ENCODE measurements around the gene PRMT5.
"Not testable (repeated sequence)": the region's sequence is repeated elsewhere in the genome, so short reads cannot be mapped to it uniquely, and the experiment has no call there.

PRMT5 gene

DNA sequence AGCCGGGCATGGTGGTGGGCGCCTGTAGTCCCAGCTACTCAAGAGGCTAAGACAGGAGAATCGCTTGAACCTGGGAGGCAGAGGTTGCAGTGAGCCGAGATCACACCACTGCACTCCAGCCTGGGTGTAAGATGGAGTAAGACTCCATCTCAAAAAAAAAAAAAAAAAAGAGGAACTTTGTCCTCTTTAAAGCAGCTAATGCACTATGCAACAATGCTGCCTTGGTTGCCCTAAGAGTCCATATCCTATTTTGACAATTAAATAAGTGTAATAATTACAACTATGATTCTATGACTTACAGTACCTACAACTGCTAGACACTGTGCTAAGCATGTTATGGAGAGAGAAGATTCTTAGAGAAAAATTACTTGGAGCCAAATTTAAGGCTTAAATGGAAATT, 14.3 kb downstream of the PRMT5 start:
- H3K9ac ChIP-seq (ENCODE audit: low read depth, low read length); H3K27ac ChIP-seq (ENCODE audit: low read depth, low read length); H3K4me1 ChIP-seq (ENCODE audit: control insufficient read depth, insufficient read depth, low read length); H3K27me3 ChIP-seq (ENCODE audit: control insufficient read depth, insufficient read depth, low read length); H3K9me3 ChIP-seq (ENCODE audit: control insufficient read depth, insufficient read depth, low read length); H3K4me3 ChIP-seq (ENCODE audit: low read depth, low read length): not testable (repeated sequence)
- H3K36me3 ChIP-seq (ENCODE audit: control insufficient read depth, insufficient read depth, low read length) = peaks cover 23% of the 10 kb centered on the region

DNA sequence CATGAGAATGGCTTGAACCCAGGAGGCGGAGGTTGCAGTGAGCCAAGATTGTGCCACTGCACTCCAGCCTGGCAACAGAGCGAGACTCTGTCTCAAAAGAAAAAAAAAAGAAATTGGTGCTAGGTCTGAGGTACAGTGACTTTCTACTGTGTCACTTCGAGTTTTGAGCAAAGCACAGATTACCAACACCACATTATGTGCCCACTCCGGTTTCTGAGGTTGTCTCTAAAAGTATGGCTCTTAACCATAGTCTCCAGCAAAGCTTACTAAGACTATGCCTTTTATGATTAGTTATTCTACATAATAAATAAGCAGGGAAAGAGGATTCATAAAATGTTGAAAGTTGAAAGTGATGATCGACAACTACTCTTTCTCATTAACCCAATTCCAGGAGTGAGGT, 18.3 kb downstream of the PRMT5 start:
- Histone ChIP-seq H3K9ac (ENCODE audit: low read depth, low read length) (no peak overlapping the region), H3K4me3 (ENCODE audit: low read depth, low read length) (no peak overlapping the region), H3K36me3 (ENCODE audit: control insufficient read depth, insufficient read depth, low read length) (peaks cover 47% of the 10 kb centered on the region), H3K27me3 (ENCODE audit: control insufficient read depth, insufficient read depth, low read length) (no peaks in the 10 kb centered on the region), H3K4me1 (ENCODE audit: control insufficient read depth, insufficient read depth, low read length) (no peaks in the 10 kb centered on the region), H3K9me3 (ENCODE audit: control insufficient read depth, insufficient read depth, low read length) (no peaks in the 10 kb centered on the region), H3K27ac (ENCODE audit: low read depth, low read length) (no peak overlapping the region)

DNA sequence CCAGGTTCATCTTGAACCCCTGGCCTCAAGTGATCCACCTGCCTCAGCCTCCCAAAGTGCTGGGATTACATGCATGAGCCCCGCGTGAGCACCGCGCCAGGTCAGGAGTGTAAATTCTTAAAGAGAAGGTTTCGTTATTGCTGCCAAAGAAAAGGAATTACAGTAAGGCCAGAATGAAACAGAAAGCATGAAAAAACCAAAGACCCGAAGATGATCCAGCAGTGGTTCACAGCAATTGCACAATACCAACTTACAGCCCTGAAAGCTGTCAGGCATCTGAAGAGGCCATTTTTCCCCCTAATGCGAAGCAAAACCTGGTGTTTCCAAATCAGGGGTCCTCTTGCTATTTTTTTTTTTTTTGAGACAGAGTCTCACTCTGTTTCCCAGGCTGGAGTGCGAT, 20.6 kb downstream of the PRMT5 start:
- Histone ChIP-seq H3K9ac (ENCODE audit: low read depth, low read length) (no peak overlapping the region), H3K4me1 (ENCODE audit: control insufficient read depth, insufficient read depth, low read length) (no peaks in the 10 kb centered on the region), H3K9me3 (ENCODE audit: control insufficient read depth, insufficient read depth, low read length) (no peaks in the 10 kb centered on the region), H3K36me3 (ENCODE audit: control insufficient read depth, insufficient read depth, low read length) (peaks cover 68% of the 10 kb centered on the region), H3K27me3 (ENCODE audit: control insufficient read depth, insufficient read depth, low read length) (no peaks in the 10 kb centered on the region), H3K27ac (ENCODE audit: low read depth, low read length) (no peak overlapping the region), H3K4me3 (ENCODE audit: low read depth, low read length) (no peak overlapping the region)

DNA sequence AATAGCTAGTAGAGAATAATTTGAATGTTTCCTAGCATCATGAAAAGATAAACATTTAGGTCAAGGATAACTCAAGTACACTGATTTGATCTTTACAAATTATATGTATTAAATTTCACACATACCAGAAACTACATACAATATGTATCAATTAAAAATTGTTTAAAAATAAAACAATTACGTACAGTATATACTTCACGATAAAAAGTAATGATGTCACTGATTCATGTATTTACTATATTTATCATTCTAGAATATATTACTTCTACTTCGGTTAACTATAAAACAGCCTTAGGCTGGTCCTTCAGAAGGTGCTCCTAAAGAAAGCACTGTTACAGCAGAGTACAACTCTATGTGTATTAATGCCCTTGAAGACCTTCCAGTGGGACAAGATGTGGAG, 21.7 kb downstream of the PRMT5 start:
- no peaks in the 10 kb centered on the region for H3K4me1 ChIP-seq (ENCODE audit: control insufficient read depth, insufficient read depth, low read length)
- H3K9ac ChIP-seq (ENCODE audit: low read depth, low read length) = no peak overlapping the region
- H3K27ac ChIP-seq (ENCODE audit: low read depth, low read length) = no peak overlapping the region
- H3K36me3 ChIP-seq (ENCODE audit: control insufficient read depth, insufficient read depth, low read length) = peaks cover 80% of the 10 kb centered on the region
- no peaks in the 10 kb centered on the region for H3K27me3 ChIP-seq (ENCODE audit: control insufficient read depth, insufficient read depth, low read length)
- no peaks in the 10 kb centered on the region for H3K9me3 ChIP-seq (ENCODE audit: control insufficient read depth, insufficient read depth, low read length)
- H3K4me3 ChIP-seq (ENCODE audit: low read depth, low read length) = no peak overlapping the region

DNA sequence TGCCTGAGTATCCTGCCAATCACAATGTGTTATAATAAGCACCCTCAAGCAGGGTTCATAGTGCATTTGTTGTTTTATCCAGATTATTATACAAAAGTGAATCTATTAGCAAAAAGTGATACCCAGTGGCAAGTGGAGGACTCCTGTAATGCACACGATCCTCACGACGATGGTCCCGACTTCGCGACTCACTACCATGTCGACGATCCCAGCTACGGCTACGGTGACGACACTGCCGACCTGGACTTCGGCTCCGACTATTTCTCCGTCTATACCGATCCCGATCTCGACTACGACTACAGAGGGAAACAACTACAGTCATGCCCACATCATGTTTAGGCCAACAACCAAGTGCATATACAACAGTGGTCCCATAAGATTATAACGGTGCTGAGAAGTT, 23.1 kb downstream of the PRMT5 start:
- H3K27ac ChIP-seq (ENCODE audit: low read depth, low read length) = no peak overlapping the region
- H3K36me3 ChIP-seq (ENCODE audit: control insufficient read depth, insufficient read depth, low read length) = peaks cover 90% of the 10 kb centered on the region
- H3K27me3 ChIP-seq (ENCODE audit: control insufficient read depth, insufficient read depth, low read length) = no peaks in the 10 kb centered on the region
- no peak overlapping the region for H3K9ac ChIP-seq (ENCODE audit: low read depth, low read length)
- H3K4me3 ChIP-seq (ENCODE audit: low read depth, low read length) = no peak overlapping the region
- no peaks in the 10 kb centered on the region for H3K4me1 ChIP-seq (ENCODE audit: control insufficient read depth, insufficient read depth, low read length)
- no peaks in the 10 kb centered on the region for H3K9me3 ChIP-seq (ENCODE audit: control insufficient read depth, insufficient read depth, low read length)

DNA sequence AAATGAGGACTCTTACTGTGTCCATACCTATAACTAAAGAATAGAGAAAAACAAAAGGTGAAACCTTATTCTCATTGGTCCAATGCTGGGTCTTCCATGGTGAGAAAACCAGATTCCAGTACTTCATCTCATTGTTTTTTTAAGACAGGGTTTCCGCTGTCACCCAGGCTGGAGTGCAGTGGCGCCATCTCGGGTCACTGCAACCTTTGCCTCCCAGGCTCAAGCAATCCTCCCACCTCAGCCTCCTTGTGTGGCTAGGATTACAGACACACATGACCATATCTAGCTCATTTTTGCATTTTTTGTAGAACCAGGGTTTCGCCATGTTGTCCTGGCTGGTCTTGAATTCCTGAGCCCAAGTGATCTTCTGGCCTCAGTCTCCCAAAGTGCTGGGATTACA, 23.5 kb downstream of the PRMT5 start:
- Histone ChIP-seq H3K4me1 (ENCODE audit: control insufficient read depth, insufficient read depth, low read length) (no peaks in the 10 kb centered on the region), H3K9me3 (ENCODE audit: control insufficient read depth, insufficient read depth, low read length) (no peaks in the 10 kb centered on the region), H3K27me3 (ENCODE audit: control insufficient read depth, insufficient read depth, low read length) (no peaks in the 10 kb centered on the region), H3K4me3 (ENCODE audit: low read depth, low read length) (no peak overlapping the region), H3K9ac (ENCODE audit: low read depth, low read length) (no peak overlapping the region), H3K27ac (ENCODE audit: low read depth, low read length) (no peak overlapping the region), H3K36me3 (ENCODE audit: control insufficient read depth, insufficient read depth, low read length) (peaks cover 91% of the 10 kb centered on the region)

DNA sequence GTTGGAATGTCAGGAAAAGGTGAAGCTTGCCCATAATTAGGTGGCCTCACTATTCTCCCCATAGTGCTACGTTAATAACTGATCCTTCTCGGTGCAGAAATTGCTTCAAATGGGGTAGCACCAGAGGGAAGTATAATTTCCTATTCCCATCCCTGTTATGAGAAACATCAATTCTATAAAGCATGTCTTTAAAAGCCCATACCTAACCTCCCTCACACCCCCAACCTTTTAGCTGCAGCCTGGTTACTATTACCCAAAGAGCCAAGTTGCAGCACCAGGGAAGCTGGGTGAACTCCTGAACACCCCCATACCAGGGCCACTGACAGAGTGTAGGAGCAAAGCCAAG, 25.5 kb downstream of the PRMT5 start:
- Histone ChIP-seq H3K27ac (ENCODE audit: low read depth, low read length) (no peak overlapping the region), H3K36me3 (ENCODE audit: control insufficient read depth, insufficient read depth, low read length) (peaks cover 84% of the 10 kb centered on the region), H3K9ac (ENCODE audit: low read depth, low read length) (no peak overlapping the region), H3K27me3 (ENCODE audit: control insufficient read depth, insufficient read depth, low read length) (peaks cover 4% of the 10 kb centered on the region), H3K4me3 (ENCODE audit: low read depth, low read length) (no peak overlapping the region), H3K4me1 (ENCODE audit: control insufficient read depth, insufficient read depth, low read length) (peaks cover 10% of the 10 kb centered on the region), H3K9me3 (ENCODE audit: control insufficient read depth, insufficient read depth, low read length) (no peaks in the 10 kb centered on the region)

DNA sequence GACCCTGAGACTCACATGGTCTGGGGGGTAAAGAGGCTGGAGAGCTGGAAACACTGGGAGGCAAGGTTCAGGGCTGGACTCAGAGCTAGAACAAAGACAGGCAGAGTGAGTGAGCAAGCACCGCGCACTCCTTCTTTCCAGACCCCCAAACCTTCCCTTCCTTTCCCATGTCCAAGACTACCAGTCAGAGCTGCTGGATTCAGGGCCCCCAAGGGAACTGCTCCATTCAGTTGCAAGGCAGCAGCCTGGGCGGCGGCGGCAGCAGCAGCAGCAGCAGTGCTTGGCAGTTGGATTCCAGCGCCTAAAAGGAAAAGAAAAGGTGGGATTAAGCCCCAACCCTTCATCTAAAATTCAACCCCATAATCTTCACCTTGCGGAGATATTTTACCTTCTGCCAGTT, 27.4 kb downstream of the PRMT5 start:
- no peak overlapping the region for H3K27ac ChIP-seq (ENCODE audit: low read depth, low read length)
- H3K36me3 ChIP-seq (ENCODE audit: control insufficient read depth, insufficient read depth, low read length) = peaks cover 65% of the 10 kb centered on the region
- no peak overlapping the region for H3K9ac ChIP-seq (ENCODE audit: low read depth, low read length)
- H3K4me1 ChIP-seq (ENCODE audit: control insufficient read depth, insufficient read depth, low read length) = peaks cover 10% of the 10 kb centered on the region
- peaks cover 23% of the 10 kb centered on the region for H3K27me3 ChIP-seq (ENCODE audit: control insufficient read depth, insufficient read depth, low read length)
- H3K9me3 ChIP-seq (ENCODE audit: control insufficient read depth, insufficient read depth, low read length) = no peaks in the 10 kb centered on the region
- H3K4me3 ChIP-seq (ENCODE audit: low read depth, low read length) = no peak overlapping the region

DNA sequence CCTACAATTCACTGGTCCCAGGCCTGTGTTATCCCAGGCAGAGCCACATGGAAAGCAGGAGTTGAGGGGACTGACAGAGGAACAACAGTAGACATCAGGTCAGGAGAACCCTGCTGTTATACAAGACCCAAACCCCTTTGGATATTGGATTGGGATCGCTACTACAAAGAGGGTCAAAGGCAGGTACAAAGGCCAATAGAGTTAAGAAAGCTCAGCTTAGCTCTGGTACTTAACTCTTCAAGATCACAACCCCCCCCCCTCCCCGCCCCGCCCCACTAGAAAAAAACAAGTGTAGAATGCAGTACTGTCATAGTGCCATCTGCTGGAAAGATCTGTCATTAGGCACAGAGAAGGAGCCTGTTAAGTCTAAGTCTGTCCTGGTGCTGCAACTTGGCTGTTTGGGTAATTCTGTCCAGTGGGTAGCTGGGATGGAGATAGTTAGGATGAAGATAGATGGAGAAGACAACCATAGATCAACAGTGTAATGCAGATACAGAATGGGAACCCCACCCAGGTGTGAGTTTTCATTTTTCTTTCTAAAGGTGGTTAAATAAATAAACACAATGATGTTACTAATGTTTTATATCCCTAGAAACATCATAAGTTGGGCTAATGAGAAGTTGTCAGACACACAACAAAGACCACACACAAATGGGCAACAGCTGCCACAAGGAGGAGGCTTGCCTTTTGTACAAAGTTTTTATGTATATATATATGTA, 28.9 kb downstream of the PRMT5 start:
- Histone ChIP-seq H3K4me1 (ENCODE audit: control insufficient read depth, insufficient read depth, low read length) (peaks cover 10% of the 10 kb centered on the region), H3K27me3 (ENCODE audit: control insufficient read depth, insufficient read depth, low read length) (peaks cover 39% of the 10 kb centered on the region), H3K9me3 (ENCODE audit: control insufficient read depth, insufficient read depth, low read length) (no peaks in the 10 kb centered on the region), H3K9ac (ENCODE audit: low read depth, low read length) (no peak overlapping the region), H3K4me3 (ENCODE audit: low read depth, low read length) (no peak overlapping the region), H3K36me3 (ENCODE audit: control insufficient read depth, insufficient read depth, low read length) (peaks cover 50% of the 10 kb centered on the region), H3K27ac (ENCODE audit: low read depth, low read length) (peak overlapping the region; percentile 86)

DNA sequence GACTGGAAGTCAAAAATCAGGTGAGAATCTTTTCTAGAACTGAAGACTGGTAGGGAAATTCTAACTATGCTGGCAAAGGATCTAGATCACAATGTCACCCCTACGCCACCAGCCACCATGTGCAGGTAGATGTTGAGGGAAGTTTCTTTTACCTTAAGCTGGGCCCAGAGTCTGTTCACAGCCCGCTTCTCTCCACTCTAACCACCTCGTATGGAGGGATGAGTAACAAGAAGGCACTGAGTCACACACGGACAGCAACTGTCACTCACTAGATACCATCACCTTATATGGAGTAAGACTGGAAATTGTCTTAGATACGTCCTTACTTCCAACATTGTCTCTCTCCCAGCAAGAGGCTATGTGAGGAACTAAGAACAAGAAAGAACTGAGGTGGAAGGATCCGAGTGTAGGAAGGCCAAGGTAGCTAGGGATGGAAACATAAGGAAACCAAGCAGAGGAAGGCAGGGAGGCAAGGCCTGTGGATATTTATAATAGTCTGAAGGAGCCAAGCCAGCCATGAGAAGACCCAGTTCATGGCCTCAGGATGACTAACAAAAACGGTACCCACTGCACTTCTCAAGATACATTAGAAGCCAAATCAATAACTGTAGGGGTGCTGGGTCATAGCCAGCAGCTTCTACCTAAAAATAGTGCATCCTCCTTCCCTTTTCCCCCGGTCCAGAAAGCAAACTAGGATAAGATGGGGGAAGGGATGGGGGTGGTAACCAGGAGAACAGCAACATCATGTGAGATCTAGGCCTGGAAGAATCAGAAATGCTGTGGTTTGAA, 30.7 kb downstream of the PRMT5 start:
- H3K36me3 ChIP-seq (ENCODE audit: control insufficient read depth, insufficient read depth, low read length) = peaks cover 32% of the 10 kb centered on the region
- peaks cover 40% of the 10 kb centered on the region for H3K27me3 ChIP-seq (ENCODE audit: control insufficient read depth, insufficient read depth, low read length)
- H3K4me1 ChIP-seq (ENCODE audit: control insufficient read depth, insufficient read depth, low read length) = peaks cover 10% of the 10 kb centered on the region
- no peak overlapping the region for H3K27ac ChIP-seq (ENCODE audit: low read depth, low read length)
- no peak overlapping the region for H3K9ac ChIP-seq (ENCODE audit: low read depth, low read length)
- no peak overlapping the region for H3K4me3 ChIP-seq (ENCODE audit: low read depth, low read length)
- no peaks in the 10 kb centered on the region for H3K9me3 ChIP-seq (ENCODE audit: control insufficient read depth, insufficient read depth, low read length)

DNA sequence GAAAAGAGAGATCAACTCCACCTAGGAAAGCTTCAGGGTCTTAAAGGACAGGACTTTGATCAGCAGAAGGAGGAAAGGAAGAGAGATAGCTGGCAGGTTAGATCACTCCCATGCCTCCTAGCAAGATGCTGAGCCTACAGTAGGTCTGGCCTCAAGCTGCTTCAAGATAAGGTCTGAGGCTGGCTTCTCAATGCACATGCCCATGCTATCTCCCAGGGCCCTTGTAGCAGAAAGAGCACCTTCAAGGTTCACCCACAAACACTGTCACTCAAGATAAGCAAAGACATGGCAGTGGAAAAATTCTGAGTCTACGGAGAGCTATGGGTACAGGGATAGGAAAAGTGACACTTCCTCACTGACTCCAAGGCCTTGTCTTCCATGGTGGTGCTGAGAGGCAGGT, 31.8 kb downstream of the PRMT5 start:
- Histone ChIP-seq H3K4me1 (ENCODE audit: control insufficient read depth, insufficient read depth, low read length) (peaks cover 10% of the 10 kb centered on the region), H3K27ac (ENCODE audit: low read depth, low read length) (no peak overlapping the region), H3K36me3 (ENCODE audit: control insufficient read depth, insufficient read depth, low read length) (peaks cover 21% of the 10 kb centered on the region), H3K27me3 (ENCODE audit: control insufficient read depth, insufficient read depth, low read length) (peaks cover 40% of the 10 kb centered on the region), H3K9me3 (ENCODE audit: control insufficient read depth, insufficient read depth, low read length) (no peaks in the 10 kb centered on the region), H3K9ac (ENCODE audit: low read depth, low read length) (no peak overlapping the region), H3K4me3 (ENCODE audit: low read depth, low read length) (no peak overlapping the region)
